HL-60/S4 treated with retinoic acid at 250 ng/mL for 4 days and 3 days (cell line): ENCODE data around the gene CAPN7.

Experiments
- in situ Hi-C: fragments of 300-500 bp; cut with MboI; formaldehyde crosslinking; loops from 2 replicates; pipeline ENCODE4 v1.7.0; 2022; ENCODE audit warnings: low sequenced_read_pairs

CAPN7 gene

GRCh38 chr3:15198686-15199085 lies 7.4 kb upstream of the CAPN7 start:
- in situ Hi-C loops = no loop called here

- in situ Hi-C loops = no loop called here
Measured at GRCh38 chr3:15199493-15200105, 6.4 kb upstream of the CAPN7 start.

GRCh38 chr3:15204005-15204404 lies 2.0 kb upstream of the CAPN7 start:
- in situ Hi-C loops = no loop called here

DNA sequence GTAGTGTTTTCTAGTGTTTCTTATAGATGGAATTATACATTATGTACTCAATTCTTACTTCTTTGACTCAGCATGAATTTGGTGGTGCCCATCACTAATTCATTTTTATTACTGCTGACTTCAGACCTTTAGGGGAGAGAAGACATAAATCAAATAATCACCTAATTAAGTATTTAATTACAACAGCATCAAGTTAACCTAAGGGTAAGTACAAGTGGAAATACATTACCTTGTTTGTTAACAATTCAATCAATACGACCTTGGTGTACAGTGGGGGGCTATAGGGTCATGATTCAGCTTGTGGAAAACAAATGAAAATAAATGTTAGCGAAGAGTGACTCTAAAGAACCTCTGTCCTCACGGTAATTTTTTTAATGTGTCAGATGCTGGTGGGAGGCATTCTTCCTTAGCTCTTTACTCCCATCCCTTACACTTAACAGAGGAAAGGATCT lies 538 bp upstream of the CAPN7 start:
- in situ Hi-C loops = no loop called here

GRCh38 chr3:15206662-15207576 lies 873 bp downstream of the CAPN7 start:
- in situ Hi-C loops = no loop called here

DNA sequence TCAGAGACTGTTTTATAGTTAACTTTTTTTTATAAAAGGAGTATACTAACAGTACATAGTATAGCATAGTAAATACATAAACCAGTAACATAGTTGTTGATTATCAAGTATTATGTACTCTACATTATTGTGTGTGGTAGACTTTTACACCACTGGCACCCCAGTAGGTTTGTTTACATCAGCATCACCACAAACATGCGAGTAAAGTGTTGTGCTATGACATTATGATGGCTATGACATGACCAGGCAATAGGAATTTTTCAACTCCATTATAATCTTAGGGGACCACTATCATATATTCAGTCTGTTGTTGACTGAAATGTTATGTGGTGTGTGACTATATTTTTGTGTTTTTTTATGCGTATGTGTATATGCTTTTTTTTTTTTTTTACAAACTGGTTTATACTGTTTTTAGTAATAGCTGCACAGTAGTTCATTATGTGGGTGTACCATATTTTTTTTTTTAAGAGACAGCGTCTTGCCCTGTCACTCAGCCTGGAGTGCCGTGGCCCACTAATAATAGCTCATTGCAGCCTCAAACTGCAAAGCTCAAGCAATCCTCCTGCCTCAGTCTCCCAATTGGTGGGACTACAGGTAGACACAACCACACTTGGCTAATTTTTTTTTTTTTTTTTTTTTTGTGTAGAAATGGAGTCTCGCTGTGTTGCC lies 1.9 kb downstream of the CAPN7 start:
- in situ Hi-C loops = no loop called here

DNA sequence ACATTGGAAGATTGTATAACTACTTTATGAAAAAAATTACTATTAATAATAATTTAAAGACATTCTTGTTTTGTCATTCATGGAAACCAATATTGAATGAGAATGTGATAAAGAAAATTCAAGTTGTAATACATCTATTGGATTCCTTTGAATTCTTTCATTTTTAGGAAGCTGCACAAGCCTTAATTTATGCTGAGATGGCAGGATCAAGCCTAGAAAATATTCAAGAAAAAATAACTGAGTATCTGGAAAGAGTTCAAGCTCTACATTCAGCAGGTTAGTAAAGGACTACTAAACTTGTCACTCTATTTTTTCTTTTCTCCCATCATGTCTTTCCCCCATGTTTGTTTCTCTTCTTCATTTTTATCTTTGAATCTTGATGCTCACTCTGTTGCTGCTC lies 5.9 kb downstream of the CAPN7 start:
- in situ Hi-C loops = no loop called here

DNA sequence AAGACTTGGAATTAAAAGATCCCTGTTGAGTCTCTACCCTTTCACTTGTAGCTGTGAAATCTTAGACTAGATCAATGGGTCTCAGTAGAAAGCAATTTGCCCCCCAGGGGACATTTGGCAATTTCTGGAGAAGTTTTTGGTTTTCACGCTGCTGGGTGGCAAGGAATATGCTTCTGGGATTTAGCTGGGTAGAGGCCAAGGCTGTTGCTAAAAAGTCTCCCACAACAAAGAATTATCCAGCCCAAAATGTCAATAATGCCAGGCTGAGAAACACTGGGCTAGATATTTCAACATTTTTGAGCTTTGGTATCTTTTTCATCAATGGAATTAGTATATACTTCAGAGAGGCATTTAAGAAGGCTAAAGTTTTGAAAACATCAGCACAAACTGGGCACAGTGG lies 8.7 kb downstream of the CAPN7 start:
- in situ Hi-C loops = no loop called here

GRCh38 chr3:15215996-15216395 lies 9.9 kb downstream of the CAPN7 start:
- in situ Hi-C loops = no loop called here

- in situ Hi-C loops = no loop called here
Measured at GRCh38 chr3:15216501-15216900, 10.5 kb downstream of the CAPN7 start.

DNA sequence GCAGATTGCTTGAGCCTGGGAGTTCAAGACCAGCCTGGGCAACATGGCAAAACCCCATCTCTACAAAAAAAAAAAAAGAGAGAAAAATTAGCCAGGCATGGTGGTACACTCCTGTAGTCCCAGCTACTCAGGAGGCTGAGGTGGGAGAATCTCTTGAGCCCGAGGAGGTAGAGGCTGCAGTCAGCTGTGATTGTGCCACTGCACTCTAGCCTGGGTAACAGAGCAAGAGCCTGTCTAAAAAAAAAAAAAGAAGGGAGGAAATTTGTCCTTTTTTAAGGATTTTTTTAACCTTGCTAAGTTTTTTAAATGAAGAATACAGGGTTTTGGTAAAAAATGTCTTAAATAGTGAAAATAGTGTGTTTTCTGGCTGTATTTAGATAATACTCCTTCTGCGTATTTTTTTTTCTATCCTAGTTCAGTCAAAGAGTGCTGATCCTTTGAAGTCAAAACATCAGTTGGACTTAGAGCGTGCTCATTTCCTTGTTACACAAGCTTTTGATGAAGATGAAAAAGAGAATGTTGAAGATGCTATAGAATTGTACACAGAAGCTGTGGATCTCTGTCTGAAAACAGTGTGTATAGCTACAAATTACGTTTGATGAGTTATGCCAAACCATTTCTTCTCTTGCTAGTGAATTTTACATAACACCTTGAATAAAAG lies 11.1 kb downstream of the CAPN7 start:
- in situ Hi-C loops = no loop called here

GRCh38 chr3:15217841-15218267 lies 11.8 kb downstream of the CAPN7 start:
- in situ Hi-C loops = no loop called here

DNA sequence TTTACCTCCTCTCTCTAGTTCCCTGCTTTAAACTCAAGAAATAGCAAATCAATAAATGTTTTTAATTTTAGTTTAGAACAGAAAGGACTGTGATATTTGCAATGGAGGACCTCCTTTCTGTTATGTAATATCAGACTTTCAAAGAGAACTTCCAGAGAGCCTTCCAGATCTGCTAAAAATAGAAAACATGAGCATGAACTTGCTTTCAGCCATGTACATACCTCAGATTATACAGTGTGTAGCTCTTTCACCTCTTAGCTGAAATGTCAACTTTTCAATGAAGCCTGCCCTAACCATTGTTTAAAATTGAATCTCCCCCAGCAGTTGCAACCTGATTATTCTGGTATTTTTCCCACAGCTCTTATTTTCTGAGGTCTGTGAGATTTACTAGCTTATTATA lies 12.6 kb downstream of the CAPN7 start:
- in situ Hi-C loops = no loop called here

- in situ Hi-C loops = no loop called here
Measured at GRCh38 chr3:15220056-15220455, 14.0 kb downstream of the CAPN7 start.

GRCh38 chr3:15220661-15221060 lies 14.6 kb downstream of the CAPN7 start:
- in situ Hi-C loops = no loop called here

DNA sequence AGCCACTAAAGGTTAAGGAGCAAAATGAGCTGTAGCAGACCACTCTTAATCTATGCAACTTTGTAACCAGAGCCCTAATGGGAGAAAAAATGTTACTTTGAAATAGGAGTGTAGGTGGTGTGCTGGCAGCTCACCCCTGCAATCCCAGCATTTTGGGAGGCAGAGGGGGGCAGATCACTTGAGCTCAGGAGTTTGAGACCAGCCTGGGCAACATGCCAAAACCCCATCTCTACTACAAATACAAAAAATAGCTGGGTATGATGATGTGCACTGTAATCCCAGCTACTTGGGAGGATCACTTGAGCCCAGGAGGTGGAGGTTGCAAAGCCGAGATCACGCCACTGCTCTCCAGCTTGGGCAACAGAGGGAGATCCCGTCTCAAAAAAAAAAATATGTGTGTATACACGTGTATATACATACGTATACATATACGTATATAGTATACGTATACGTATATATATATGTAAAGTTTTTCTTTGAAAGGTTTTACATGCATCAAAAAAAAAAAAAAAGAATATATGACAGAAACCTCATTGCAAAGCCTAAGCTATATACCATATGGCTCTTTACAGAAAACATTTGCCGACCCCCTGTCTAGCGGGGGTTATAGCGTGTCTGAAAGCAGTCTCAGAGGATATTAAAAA lies 15.7 kb downstream of the CAPN7 start:
- in situ Hi-C loops = no loop called here

DNA sequence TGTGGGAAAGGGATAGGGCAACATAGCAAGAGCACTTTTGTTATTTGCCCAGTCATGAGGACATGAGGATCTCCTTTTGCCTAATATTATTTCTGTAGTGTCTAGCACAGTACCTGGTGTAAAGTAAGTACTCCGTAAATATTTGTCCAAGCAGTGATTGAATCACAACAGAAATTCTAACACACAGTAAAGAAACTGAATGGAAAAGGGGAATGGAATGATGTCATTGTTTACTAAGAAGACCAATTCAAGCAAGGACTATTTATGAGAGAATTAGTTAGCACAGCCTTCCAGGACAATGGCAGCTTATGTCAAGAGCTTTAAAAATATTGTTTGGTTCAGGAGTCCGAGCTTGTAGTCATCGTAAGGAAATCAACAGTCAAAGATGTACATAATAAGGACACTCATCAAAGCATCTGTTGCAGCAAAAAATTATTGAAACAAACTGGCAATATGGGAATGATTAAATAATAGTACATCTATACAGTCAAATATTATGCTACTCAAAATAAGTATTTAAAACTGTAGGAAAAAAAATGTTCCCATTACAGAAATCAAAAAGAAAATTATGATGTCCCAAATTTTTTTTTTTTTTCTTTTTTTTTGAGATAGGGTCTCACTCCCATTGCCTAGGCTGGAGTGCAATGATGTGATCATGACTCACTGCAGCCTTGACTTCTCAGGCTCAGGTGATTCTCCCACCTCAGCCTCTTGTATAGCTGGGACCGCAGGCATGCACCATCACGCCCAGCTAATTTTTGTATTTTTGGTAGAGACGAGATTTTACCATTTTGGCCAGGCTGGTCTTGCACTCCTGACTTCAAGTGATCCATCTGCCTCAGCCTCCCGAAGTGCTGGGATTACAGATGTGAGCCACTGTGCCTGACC lies 17.9 kb downstream of the CAPN7 start:
- in situ Hi-C loops = no loop called here

DNA sequence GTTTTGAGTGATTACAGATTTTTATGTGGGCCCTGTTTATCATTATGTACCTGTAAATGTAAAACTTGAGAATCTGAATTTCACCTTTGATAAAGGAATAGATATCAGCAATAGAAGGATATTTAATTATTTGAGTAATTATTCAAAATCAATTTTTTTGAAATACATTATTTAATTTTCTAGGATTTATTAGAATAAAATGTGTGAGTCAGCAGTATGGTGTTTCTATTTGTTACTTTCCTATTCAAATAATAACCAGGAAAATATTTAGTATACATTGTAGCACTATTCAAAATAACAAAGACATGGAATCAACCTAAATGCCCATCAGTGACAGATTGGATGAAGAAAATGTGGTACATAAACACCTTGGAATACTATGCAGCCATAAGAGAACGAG lies 22.1 kb downstream of the CAPN7 start:
- in situ Hi-C loops = no loop called here

DNA sequence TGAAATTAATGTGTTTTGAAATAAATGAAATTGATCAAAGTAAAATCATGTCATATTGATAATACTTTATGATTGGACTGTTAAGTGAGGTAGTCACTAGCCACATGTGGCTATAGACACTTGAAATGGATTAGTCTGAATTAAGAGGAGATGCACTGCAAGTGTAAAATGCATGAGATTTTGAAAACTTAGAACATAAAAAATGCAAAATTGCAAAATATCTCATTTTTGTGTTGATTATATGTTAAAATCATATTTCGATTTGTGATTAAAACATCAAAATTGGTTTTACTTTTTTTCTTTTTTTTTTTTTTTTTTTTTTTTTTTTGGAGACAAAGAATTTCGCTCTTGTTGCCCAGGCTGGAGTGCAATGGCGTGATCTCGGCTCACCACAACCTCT lies 23.2 kb downstream of the CAPN7 start:
- in situ Hi-C loops = no loop called here

- in situ Hi-C loops = no loop called here
Measured at GRCh38 chr3:15241341-15241740, 35.3 kb downstream of the CAPN7 start.
